Muscle of back (tissue), 11 donors: ENCODE results near the gene MARF1. TPM values are rescaled to one million over a fixed set of nuclear protein-coding genes. Genes with fewer than 3 reads are reported as not detected.
"Not testable (repeated sequence)": the region's sequence is repeated elsewhere in the genome, so short reads cannot be mapped to it uniquely, and the experiment has no call there.

ENCODE experiments used
- DNase-seq, 3 donors: peaks; one replicate each; pipeline versions ENCODE4 v3.0.0 to v3.0.0-alpha.2; 2013
- polyA plus RNA-seq, 10 donors: library from polyadenylated mRNA; unstranded; fragments of 120-200 nt; gene quantifications; one replicate each; pipeline ENCODE4 v1.2.1, GENCODE V29; 2013; ENCODE audit not compliant: insufficient read length in 10 of 10

The MARF1 gene
- polyA plus RNA-seq, 10 donors = 24.6 to 45.4 (median 32.1) TPM

DNA sequence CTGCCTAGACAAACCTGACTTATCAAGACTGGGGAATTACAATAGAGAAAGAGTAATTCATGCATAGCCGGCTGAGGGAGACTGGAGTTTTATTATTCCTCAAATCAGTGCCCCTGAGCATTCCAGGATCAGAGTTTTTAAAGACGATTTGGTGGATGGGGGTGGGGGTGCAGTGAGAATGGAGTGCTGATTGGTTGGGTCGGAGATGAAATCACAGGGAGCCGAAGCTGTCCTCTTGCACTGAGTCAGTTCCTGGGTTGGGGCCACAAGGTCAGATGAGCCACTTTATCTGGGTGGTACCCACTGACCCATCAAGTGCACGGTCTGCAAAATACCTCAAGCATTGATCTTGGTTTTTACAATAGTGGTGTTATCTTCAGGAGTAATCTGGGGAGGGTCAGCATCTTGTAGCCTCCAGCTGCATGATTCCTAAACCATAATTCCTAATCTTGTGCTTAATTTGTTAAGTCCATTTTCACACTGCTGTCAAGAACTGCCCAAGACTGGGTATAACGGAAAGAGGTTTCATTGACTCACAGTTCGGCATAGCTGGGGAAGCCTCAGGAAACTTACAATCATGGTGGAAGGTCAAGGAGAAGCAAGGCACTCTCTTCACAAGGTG lies 69.6 kb downstream of the MARF1 start:
- no peak for DNase-seq

DNA sequence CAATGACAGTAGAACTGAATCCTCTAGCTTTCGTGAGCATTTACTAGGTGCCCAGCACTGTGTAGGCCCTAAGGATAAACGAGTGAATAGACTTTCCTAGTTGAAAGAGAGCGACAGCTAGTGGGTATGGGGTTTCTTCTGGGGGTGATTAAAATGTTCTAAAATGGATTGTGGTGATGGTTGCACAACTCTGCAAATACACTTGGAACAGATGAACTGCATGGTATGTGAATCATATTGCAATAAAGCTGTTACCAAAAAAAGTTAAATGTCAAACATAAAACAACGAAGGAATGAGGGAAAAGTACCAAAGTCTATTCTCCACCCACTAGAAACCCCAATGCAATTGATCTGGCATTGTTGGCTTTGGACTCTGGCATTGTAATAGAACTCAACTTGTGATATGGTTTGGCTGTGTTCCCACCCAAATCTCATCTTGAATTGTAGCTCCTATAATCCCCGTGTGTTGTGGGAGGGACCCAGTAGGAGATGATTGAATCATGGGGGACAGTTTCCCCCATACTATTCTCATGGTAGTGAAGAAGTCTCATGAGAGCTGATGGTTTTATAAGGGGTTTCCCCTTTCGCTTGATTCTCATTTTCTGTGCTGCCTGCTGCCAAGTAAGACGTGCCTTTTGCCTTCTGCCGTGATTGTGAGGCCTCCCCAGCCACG lies 70.5 kb downstream of the MARF1 start:
- peak in 2 of 3 donors; percentile 34 to 47 for DNase-seq

DNA sequence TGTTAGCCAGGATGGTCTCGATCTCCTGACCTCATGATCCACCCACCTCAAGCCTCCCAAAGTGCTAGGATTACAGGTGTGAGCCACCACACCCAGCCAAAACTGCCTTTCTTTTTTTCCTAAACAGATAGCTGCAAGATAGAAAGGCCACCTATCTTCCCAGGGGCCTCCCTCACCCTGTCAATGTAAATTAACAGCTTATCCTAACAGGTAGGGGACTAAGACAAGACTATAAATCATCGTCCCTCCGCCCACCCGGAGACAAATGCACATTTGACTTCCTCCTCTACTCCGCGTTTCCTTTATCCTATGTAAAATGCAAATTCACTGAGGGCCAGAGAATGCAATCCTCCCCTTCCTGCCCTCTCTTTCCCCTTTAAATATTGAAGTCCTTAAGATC lies 71.4 kb downstream of the MARF1 start:
- DNase-seq = no peak

DNA sequence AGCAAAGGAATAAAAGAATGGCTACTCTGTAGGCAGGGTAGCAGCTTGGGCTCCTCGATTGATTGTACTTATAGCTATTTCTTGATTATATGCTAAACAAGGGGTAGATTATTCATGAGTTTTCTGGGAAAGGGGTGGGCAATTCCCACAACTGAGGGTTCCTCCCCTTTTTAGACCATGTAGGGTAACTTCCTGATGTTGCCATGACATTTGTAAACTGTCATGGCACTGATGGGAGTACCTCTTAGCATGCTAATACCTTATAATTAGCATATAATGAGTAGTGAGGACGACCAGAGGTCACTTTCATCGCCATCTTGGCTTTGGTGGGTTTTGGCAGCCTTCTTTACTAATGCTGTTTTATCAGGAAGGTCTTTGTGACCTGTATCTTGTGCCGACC lies 72.3 kb downstream of the MARF1 start:
- not testable (repeated sequence) for DNase-seq

DNA sequence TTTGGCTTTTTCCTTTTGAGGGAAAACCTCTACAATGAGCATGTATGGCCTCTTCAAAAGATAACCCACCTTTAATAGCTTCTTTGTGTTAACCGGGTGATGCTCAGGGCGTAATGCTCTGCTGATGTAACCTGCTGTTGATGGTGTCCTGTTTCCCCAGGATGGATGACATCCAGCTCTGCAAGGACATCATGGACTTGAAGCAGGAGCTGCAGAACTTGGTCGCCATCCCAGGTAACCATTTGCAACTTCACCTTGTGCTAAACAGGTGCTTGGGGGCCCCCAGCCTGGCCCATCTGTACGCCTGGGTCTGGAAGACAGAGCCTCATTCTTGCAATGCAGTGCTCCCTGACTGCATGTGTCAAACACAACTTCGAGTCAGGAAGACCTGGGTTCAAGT lies 75.1 kb downstream of the MARF1 start:
- no peak for DNase-seq

DNA sequence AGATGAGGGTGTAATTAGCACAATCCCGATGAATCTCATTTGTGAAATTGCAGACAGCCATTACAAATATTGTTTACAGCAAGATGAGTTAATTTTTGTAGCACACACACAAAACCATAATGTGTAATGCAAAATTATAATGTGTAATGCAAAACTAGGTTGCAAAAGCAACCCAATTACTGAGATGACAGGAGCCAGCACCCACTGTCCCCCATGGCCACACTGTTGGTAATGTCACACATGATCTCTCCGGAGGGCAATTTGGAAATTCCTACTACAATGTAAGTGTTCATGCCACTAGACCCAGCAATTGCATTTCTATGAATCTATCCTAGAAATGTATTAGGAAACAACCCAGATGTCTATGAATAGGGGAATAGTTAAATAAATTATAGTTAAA lies 76.9 kb downstream of the MARF1 start:
- DNase-seq = no peak

DNA sequence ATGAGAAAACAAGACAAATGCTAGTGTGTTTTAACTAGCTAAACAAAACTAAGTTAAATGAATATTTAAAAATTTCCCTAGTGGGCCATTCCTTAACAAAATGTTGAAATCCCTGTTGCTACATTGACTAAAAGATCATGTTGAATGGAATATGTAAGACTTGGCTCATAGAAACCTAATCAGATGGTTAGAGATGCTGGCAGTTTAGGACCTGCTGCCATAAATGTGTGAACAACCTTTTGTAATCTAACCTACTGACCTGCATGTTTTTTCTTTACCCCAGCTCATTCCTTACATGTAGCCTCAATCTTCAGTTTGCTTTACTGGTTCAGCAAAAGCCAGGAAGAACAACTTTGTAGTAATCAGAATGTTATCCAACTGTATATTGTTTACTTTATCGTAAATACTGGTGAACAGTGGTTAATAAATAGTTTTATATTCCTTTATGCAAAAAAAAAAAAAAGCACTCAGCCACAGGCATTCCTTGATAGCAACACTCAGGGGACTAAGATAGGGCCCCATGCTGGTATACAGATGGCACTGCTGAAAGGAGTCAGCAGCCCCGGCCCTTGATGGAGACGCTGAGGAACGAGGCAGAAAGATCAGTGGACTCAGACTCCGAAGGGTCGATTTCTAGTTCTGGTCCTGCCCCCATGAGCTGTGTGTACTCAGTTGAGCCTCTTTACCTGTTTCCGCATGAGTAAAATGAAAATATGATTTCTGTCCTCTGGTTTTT lies 78.2 kb downstream of the MARF1 start:
- DNase-seq = no peak

DNA sequence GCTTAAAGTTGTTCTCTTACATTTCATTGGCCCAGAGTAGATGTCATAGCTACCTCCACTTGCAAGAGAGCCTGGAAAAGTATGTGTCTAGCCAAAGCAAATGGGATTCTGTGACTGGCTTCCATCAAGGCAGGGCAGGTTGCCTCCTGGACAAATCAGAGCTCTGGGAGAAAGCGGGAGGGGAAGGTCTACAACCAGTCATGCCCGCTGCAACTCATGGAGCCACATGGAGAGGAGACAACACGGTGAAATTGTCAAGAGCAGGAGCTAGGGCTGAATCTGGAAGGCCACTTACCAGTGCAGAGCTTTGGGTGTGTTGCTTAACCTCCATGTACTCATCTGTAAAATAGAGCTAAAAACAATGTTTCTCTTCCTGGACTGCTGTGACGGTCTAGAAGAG lies 83.8 kb downstream of the MARF1 start:
- no peak for DNase-seq

DNA sequence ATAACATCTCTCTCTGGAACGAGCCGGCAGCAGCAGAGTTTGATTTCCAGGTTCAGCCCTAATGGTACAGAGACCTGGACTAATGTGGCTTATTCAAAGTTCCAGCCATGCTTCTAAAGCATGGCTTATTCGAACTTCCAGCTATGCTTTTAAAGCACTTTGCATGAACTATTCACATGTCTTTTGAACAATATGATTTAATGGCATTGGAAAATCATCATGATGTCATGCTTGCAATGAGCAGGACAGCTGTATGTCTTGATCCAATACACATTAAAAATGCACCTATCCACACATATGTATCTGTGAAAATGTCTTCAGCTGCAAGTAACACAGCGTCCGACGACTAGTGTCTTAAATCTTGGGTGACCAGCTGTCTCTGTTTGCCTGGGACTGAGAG lies 85.7 kb downstream of the MARF1 start:
- no peak for DNase-seq

DNA sequence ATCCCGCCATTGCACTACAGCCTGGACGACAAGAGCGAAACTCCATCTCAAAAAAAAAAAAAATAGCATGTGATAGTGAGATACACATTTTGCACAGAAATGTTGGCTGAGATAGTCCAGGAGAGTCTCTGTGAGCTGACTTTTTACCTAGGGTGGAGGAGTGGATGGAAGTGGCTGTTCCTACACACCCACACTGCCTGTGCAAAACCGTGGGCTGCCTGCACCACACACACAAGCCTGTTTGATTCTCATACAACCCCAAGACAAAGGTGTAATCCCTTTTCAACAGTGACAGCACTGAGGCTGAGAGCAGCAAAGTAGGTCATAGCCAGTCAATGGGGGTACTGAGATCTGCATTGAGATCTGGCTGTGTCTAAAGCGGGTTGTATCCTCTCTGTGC lies 86.8 kb downstream of the MARF1 start:
- no peak for DNase-seq

DNA sequence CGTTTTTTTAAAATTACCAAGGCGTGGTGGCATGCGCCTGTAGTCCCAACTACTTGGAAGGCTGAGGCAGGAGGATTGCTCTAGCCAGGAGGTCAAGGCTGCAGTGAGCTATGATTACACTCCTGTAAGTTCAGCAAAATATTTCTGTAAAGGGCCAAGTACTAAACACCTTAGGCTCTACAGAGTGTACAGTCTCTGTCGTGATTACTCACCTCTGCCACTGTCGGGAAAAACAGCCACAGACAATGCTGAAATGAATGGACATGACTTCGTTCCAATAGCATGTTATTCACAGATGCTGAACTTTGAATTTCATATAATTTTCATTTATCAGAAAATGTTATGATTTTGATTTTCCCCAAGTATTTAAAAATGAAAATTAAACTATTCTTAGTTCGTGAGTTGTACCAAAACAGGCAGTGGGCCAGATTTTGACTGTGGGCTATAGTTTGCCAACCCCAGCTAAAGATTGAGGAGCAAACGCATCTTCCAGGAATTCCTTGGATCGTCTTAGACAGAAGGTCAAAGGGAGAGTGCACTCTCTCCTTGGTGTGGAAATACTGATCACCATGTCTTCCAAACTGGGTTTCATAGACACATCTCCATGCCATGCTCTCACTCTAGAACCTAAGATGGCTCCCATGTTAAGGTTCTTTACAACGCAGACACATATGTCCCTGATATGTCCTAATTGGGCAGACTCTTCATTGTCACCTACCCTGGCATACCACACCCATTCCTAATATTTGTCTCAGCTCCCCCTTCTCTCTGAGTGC lies 89.5 kb downstream of the MARF1 start:
- no peak for DNase-seq

DNA sequence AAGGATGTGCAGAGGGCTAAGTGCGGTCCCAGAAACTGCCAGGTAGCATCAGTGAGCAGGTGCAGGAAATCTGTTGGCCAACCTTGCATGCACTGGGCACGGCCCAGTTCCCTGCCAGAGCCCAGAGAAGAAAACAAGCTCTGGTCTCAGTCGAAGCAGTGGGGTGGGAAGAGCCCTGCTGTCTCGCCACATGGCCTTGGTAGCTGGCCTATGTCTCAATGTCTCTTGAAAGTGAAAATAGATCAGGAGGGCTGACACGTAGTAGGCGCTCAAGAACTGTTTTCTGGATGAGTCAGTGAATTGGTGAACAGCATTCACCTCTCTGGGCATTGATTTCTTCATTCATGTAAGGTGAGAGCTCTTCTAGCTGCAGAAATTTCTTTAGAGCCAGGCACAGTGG lies 90.4 kb downstream of the MARF1 start:
- no peak for DNase-seq

DNA sequence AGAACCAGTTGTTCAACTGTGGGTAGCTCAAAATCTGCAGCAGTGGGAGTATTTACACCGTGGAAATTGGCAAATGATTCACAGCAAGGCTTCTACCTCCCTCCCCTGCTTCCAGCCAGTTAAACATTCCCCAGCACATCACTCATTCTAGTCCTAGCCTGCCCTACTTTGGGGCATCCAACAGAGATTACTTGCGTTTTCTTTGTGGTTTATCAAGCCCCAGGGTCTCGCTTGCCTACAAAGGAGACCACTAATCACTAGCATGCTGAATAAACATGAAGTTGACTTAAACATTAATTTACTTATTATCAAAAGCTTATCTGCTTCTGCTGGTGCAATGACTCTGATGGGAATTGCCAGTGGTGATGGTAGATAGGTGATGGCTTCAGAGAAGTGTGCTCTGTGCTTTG lies 94.5 kb downstream of the MARF1 start:
- DNase-seq = no peak

DNA sequence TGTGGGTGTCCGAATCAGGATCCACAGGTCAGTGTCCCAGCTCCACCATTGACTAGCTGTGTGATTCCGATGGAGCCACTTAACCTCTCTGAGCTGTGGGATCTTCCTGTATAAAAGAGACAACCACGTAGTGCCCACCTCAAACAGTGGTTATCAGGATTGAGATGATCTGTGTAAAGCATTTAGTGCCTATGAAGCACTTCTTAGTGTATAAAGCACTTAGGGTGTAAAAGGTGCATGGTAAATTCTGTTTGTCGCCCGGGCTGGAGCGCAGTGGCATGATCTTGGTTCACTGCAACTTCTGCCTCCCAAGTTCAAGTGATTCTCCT lies 95.2 kb downstream of the MARF1 start:
- no peak for DNase-seq

DNA sequence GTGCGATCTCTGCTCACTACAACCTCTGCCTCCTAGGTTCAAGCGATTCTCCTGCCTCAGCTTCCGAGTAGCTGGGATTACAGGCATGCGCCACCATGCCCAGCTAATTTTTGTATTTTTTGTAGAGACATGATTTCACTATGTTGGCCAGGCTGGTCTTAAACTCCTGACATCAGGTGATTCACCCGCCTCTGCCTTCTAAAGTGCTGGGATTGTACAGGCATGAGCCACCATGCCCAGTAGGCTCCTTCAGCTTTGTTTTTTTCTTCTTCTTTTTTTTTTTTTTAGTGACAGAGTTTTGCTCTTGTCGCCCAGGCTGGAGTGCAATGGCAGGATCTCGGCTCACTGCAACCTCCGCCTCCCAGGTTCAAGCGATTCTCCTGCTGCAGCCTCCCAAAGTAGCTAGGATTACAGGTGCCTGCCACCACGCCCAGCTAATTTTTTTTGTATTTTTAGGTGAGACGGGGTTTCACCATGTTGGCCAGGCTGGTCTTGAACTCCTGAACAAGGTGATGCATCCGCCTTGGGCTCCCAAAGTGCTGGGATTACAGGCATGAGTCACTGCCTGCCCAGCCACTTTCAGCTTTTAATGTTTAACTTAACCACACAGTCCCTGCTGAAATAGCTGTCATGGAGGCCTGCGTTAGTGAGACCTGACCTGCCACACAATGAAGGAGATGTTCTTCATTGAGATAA lies 95.7 kb downstream of the MARF1 start:
- DNase-seq = not testable (repeated sequence)

DNA sequence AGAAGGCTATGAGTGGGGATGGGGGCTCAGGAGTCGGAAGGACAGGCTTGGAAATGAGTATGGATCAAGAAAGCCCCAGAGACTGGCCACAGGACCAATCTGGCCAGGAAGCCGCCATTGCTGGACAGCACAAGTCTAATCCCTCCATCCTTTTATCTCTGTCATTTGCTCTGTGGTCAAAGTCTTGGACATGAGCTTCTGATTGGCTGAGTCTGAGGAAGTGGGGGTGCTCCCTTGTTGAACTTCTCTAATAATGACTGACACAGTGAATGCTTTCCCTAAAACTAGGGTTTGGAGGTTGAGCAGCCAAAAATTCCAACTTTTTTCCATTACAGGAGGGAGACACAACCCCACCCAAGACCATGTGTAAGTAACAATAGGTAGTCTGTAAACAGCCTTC lies 97.4 kb downstream of the MARF1 start:
- no peak for DNase-seq

DNA sequence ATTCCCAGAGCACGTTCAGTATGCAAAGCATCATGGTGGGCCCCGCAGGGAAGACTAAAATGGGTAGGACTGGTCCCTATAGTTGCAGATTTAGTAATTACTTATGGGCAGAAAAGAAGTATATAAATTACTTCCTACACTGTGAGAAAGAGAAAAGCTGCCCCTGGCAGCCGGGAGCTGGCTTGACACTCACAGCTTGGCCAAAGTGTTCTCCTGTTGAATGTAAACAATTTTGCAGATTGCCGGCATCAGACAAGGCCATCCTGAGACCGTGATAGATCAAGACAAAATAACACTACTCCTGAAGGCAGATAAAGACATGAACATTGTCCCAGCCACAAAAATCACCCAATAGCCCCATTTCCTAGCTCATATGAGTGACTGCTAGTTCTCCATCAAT lies 98.5 kb downstream of the MARF1 start:
- DNase-seq = no peak

Other genes starting within 250 kb of the MARF1 start
- gene MPV17L, start 247.4 kb downstream of the MARF1 start, polyA plus RNA-seq = 1 to 10 TPM; 1.5 to 4.8 (median 2.8) TPM
- 10 to 100 TPM; 19.2 to 29.5 (median 24.3) TPM for gene BMERB1, start 208.6 kb downstream of the MARF1 start, polyA plus RNA-seq
- 10 to 100 TPM; 18.9 to 38.7 (median 22.5) TPM for gene NDE1, start 7.1 kb upstream of the MARF1 start, polyA plus RNA-seq
- gene MYH11, start 213.9 kb upstream of the MARF1 start, polyA plus RNA-seq = 10 to 100 TPM; 11.0 to 21.9 (median 18.0) TPM
- 10 to 100 TPM; 20.9 to 28.0 (median 24.7) TPM for gene CEP20, start 245.4 kb upstream of the MARF1 start, polyA plus RNA-seq